UCSD-AML1 (cell line): ENCODE data around the gene C3orf22.

Source experiments
- DNase-seq: peaks from one replicate; lab custom pipeline; 2025; ENCODE audit not compliant: unreplicated experiment; lab: John Stamatoyannopoulos, UW

C3orf22 gene

GRCh38 chr3:126515066-126515706, 43.5 kb downstream of the C3orf22 start:
- DNase-seq = no peak

DNA sequence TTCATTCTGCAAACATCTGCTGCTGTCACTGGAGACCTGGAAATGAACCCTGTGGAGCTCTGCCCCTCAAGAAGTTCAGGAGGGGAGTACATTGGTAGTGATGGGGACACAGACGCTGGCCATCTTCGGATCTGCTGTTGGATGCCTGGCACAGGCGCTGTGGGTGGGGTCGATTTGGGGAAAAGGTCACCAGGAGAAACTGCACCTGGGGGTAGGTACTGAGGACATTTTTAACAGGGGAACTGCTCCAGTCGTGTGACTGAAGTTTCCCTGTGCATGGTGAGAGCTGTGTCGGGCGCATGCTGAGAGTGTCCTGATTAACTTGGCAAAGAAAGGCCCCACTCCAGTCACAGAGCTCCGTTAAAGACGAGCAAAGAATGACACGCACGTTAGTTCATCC, 44.6 kb downstream of the C3orf22 start:
- DNase-seq = no peak

DNA sequence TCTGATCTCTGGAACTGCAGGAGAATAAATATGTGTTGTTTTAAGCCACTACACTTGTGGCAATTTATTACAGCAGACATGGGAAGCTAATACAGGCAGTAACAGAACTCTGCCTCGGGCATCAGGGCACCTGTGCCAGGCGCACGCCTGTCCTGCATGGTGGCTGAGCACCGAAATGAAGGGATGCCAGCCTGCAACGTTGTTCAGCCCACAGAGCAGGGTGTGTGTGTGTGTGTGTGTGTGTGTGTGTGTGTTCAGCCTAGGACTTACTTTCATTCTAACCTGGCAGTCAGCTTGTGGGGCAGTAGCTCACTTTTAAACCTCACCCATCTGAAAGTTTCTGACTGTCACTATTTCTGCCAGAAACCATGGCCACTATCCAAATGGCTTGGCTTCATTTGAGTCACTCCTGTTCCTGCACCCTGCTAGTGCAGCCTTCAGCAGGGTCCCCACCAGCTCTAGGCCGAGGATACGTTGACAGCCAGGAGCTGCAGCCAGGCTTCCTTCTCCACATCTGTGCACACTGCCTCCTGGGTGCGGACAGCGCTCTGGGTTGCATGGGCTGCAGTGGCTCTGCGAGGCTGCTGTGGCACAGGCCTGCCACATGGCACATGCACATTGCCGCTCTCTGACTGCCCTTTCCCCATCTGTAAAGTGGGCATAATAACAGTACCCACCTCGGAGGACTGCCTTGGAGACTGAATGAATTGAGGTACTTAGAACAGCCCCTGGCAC, 45.6 kb downstream of the C3orf22 start:
- no peak for DNase-seq

- DNase-seq = no peak
Observed at GRCh38 chr3:126512026-126512425, 46.7 kb downstream of the C3orf22 start.

- no peak for DNase-seq
Observed at GRCh38 chr3:126511291-126511690, 47.4 kb downstream of the C3orf22 start.

- no peak for DNase-seq
Observed at GRCh38 chr3:126510308-126510910, 48.3 kb downstream of the C3orf22 start.

GRCh38 chr3:126509597-126510307, 49.0 kb downstream of the C3orf22 start:
- no peak for DNase-seq

DNA sequence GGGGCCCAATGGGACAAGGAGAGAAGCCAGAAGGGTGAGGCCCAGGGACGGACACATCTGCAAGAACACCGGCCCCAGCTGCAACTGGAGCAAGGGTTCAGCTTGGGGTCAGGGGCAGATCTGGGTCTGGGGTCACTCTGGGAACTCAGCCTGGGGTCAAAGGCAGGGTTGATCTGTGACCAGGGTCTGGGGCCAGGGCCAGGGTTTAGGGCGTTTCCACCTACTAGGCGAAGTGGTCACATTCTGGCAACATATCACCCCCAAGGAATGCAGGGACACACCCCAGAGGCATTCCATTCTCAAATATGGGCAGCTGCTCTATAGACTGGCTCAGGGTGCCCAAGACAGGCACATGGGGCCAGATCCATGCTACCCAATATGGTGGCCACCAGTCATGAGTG, 50.2 kb downstream of the C3orf22 start:
- no peak for DNase-seq

DNA sequence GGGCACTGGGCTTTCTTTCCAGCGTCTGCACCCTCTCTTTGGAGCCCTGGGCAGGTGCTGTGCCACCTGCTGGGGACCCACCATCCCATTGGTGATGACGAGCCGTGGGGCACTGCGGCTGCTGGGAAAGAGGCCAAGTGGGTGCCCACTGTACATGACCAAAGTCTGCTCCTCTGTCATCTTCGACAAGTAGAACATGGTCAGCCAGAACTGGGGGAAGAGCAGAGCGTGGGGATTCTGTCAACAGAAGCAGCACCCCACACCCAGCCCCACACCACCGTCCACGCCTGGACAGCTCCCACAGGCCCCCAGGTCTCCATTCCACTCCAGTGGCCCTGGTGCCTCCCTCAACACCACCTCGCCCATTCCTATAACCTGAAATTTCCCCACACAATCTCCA, 50.8 kb downstream of the C3orf22 start:
- no peak for DNase-seq

GRCh38 chr3:126503701-126504100, 55.0 kb downstream of the C3orf22 start:
- DNase-seq = no peak

DNA sequence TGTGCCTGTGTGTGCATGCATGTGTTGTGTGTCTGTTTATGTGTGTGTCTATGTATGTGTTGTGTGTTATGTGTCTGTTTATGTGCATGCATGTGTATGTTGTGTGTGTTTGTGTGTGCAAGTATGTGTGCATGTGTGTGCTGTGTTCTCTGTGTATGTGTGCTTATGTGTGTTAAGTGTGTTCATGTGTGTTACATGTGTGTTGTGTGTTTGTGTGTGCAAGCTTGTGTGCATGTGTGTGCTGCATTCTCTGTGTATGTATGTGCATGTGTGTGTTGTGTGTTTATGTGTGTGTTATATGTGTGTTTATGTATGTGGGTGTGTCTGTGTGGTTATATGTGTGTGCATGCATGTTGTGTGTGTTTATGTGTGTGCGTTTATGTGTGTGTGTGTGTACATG, 56.1 kb downstream of the C3orf22 start:
- DNase-seq = no peak

GRCh38 chr3:126501736-126502135, 57.0 kb downstream of the C3orf22 start:
- DNase-seq = no peak

DNA sequence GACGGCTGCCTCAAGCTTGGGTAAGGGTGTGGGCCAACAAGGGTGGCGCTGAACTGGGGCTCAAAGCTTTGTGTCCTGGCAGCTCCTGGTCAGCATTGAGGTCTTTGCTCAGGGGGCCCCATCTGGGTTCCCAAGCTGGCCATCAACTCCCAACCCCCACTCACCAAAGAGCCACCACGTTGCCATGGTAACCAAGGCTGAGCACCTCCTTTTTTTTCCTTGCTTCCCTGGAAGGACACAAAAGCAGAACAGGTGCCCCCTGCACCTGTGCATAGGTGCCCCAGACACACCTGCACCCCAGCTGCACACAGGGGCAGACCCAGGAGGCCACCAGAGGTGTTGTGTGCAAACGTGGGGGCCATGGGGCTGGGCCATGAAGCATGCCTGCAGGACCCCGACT, 57.7 kb downstream of the C3orf22 start:
- DNase-seq = no peak

DNA sequence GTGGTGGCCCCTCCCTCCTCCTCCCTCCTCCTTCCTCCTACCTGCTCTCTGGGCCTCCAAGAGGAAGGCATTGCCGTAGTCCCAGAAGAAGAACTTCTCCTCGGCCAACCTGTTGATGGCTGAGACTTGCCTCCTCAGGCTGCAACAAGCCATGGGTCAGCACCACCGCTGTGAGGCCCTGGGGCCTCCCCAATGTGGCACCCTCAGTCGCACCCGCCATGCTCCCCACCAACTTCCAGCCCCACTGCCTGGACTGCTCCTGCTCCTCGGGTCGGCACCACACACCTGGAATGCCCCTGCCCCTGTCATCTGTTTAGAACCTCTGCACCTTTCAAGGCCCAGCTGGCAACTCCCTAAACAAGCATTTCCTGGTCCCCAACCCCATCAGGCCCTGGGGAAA, 58.7 kb downstream of the C3orf22 start:
- no peak for DNase-seq
